H1 (cell line): Measurements from ENCODE around the gene NEURL1B. TPM values are rescaled to one million over a fixed set of nuclear protein-coding genes. Genes with fewer than 3 reads are reported as not detected.

Experiments
- BACH1 ChIP-seq: IDR thresholded peaks from 2 replicates; pipeline ENCODE4 v1.6.1; 2012; ENCODE audit warnings: low read length, improper control_type of control experiment
- CREB1 ChIP-seq: IDR thresholded peaks from 2 replicates; pipeline ENCODE4 v1.6.1; 2012; ENCODE audit warnings: inconsistent platforms
- KDM1A ChIP-seq: fragments of 200-600, 300-600 bp; sonication (generic); IDR thresholded peaks from 2 replicates; pipeline ENCODE4 v1.7.1; 2016; ENCODE audit warnings: mild to moderate bottlenecking, low read length, borderline replicate concordance
- KDM4A ChIP-seq: IDR thresholded peaks from one replicate; pipeline ENCODE4 v1.7.1; 2012; ENCODE audit warnings: low read depth, mild to moderate bottlenecking, moderate library complexity, low read length, inconsistent platforms; ENCODE audit not compliant: severe bottlenecking
- RBBP5 ChIP-seq: IDR thresholded peaks from 2 replicates; pipeline ENCODE4 v1.7.1; 2012; ENCODE audit warnings: low read depth, mild to moderate bottlenecking, inconsistent platforms, low read length, moderate library complexity, borderline replicate concordance
- polyA plus RNA-seq, 7 experiments: library from polyadenylated mRNA; depleted of rRNA in 3 of 7; stranded (reverse) in 5 of 7; unstranded in 2 of 7; fragments of >200 nt in 5 of 7; fragments of 200-250 nt in 2 of 7; gene quantifications; 1 replicate in 5 of 7; 2 replicates in 1 of 7; 4 replicates in 1 of 7; pipeline versions ENCODE4 v1.2.1 to v1.2.3, GENCODE V29; 2011 to 2013; ENCODE audit warnings: missing spikeins in 2 of 7, mixed read lengths in 2 of 7
- total RNA-seq: library from RNA; stranded (reverse); fragmentation: NEBNext Ultra II Directional; extraction: Animal tissue kit (Norgen Biotek cat#: 25700); gene quantifications from 2 replicates; pipeline ENCODE4 v1.2.1, GENCODE V29; 2021
- TF ChIP-seq, protein P1 (sequence below): IDR thresholded peaks from 2 replicates; pipeline ENCODE4 v1.6.1; 2011; ENCODE audit warnings: low read depth, mild to moderate bottlenecking, low read length; ENCODE audit not compliant: insufficient read depth

NEURL1B gene
- total and polyA plus RNA-seq, 2 of the 8 experiments (the other 6 are each of a cell fraction or from before 2014, with no cell fraction given) = 3.3 to 6.1 TPM

DNA sequence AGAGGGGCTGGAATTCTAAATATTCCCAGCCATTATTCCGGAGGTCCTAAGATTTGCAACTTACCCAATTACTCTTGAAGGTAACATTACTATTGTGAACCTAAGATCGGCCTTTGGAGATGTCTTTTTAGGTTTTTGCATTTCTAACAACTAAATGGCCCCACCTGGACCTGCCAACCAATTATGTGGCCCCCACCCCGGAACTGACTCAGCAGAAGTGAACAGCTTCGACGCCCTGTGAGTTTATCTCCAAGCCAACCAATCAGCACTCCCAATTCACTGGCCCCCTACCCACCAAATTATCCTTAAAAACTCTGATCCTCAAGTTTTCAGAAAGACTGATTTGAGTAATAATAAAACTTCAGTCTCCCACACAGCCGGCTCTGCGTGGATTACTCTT, 62.9 kb downstream of the NEURL1B start (continued):
- TF ChIP-seq RBBP5 = no peak
- no peak for TF ChIP-seq KDM4A
- TF ChIP-seq, protein P1, sequence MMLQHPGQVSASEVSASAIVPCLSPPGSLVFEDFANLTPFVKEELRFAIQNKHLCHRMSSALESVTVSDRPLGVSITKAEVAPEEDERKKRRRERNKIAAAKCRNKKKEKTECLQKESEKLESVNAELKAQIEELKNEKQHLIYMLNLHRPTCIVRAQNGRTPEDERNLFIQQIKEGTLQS = no peak
- TF ChIP-seq KDM1A = no peak
- TF ChIP-seq CREB1 = no peak
- no peak for TF ChIP-seq BACH1
